A549 treated with CORT108297 at 1 μM for 4 hours (cell line): Measurements from ENCODE around the gene IFT88. TPM values are rescaled to one million over a fixed set of nuclear protein-coding genes. Genes with fewer than 3 reads are reported as not detected.

Experiments
- total RNA-seq: library from RNA; stranded (reverse); fragments of 200-300 nt; extraction: Qiagen RNA extraction; gene quantifications from 5 replicates; pipeline ENCODE4 v1.2.3, GENCODE V29; 2022

The IFT88 gene
- total RNA-seq = 8.6 to 11.9 TPM (median 9.7 TPM) in 5 replicates

GRCh38 chr13:20566898-20567874, at the start of gene IFT88:
Gene IFT88 (plus strand): TSS chr13:20567157. CDS start chr13:20574386, 7,229 bp downstream.

GRCh38 chr13:20525601-20526544, 41.1 kb upstream of the IFT88 start, which contains the start of gene CRYL1:
Gene CRYL1 (minus strand): TSS chr13:20525857. CDS start chr13:20525794, 63 bp downstream.

GRCh38 chr13:20702915-20703779, 136.2 kb downstream of the IFT88 start, which contains the start of gene IL17D:
Gene IL17D (plus strand): TSS chr13:20703699. CDS start chr13:20704002, 303 bp downstream.

Other genes starting within 250 kb of the IFT88 start
- 4.9 to 6.8 TPM (median 5.5 TPM) in 5 replicates for gene CRYL1, start 41.3 kb upstream of the IFT88 start, total RNA-seq
- gene IL17D, start 136.5 kb downstream of the IFT88 start, total RNA-seq = 0.88 to 1.6 TPM (median 1.0 TPM) in 5 replicates
- gene EEF1AKMT1, start 206.8 kb downstream of the IFT88 start, total RNA-seq = 4.2 to 5.2 TPM (median 4.6 TPM) in 5 replicates